Fibroblast of the conjunctiva (primary cell): Measurements from ENCODE around the gene SHC2.
"Not testable (repeated sequence)": the region's sequence is repeated elsewhere in the genome, so short reads cannot be mapped to it uniquely, and the experiment has no call there.

Experiments
- DNase-seq: peaks from one replicate; pipeline ENCODE4 v3.0.0-alpha.2; 2010; ENCODE audit warnings: low read depth

SHC2 gene

DNA sequence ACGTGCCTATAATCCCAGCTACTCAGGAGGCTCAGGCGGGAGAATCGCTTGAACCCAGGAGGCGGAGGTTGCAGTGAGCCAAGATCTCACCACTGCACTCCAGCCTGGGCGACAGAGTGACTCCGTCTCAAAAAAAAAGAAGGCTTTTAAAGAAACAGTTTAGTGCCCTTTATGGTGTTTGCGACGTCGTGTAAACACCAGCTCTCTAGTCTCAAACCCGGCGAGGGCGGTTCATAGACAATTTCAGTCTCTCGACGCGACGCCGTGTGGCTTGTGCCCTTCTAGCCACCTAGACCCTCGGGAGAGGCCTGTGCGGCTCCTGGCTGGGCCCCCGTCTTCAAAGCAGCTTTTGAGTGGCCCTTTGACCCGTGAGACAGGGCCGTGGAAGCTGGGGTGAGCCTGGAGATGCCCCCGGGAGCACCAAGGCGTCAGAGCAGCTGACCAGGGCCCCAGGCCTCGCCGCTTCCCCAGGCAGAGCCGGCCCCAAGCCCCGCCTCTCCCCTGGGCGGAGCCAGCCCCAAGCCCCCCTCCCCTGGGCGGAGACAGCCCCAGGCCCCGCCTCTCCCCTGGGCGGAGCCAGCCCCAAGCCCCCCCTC, 30.4 kb upstream of the SHC2 start:
- DNase-seq = no peak

GRCh38 chr19:489418-490196, 28.8 kb upstream of the SHC2 start:
- no peak for DNase-seq

- DNase-seq = peak; percentile 91
Measured at GRCh38 chr19:488505-489417, 27.9 kb upstream of the SHC2 start.

DNA sequence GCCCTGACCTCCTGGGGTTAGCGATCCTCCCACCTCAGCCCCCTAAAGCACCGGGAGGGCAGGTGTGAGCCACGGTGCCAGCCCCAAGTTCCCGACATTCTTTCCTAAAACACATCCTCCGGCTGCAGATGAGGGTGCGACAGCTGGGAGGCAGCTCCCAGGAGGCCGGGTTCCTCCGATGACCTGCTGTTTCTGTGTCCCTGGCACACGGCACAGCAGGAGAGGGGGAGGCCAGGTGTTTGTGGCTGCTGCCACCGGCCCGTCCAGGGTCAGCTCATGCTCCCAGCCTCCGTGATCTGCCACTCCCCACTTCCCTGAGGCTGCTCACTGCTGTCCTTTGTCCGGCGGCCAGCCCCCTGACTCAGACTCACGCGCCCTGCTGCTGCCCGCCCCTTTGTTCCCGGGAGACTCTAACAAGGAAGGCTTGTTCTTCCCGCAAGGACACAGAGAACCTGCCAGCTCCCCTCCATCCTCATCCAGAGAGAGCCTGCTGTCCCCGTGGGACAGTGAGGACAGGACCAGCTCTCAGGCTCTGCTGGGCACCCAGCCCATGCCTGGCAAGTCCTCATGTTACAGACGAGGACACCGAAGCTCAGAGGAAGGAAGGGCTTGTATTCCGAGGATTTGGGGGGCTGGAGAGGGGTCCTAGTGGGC, 24.9 kb upstream of the SHC2 start:
- DNase-seq = no peak

- no peak for DNase-seq
Measured at GRCh38 chr19:485077-485476, 24.2 kb upstream of the SHC2 start.

GRCh38 chr19:484494-484893, 23.7 kb upstream of the SHC2 start:
- DNase-seq = no peak

GRCh38 chr19:483332-484072, 22.7 kb upstream of the SHC2 start:
- DNase-seq = no peak

DNA sequence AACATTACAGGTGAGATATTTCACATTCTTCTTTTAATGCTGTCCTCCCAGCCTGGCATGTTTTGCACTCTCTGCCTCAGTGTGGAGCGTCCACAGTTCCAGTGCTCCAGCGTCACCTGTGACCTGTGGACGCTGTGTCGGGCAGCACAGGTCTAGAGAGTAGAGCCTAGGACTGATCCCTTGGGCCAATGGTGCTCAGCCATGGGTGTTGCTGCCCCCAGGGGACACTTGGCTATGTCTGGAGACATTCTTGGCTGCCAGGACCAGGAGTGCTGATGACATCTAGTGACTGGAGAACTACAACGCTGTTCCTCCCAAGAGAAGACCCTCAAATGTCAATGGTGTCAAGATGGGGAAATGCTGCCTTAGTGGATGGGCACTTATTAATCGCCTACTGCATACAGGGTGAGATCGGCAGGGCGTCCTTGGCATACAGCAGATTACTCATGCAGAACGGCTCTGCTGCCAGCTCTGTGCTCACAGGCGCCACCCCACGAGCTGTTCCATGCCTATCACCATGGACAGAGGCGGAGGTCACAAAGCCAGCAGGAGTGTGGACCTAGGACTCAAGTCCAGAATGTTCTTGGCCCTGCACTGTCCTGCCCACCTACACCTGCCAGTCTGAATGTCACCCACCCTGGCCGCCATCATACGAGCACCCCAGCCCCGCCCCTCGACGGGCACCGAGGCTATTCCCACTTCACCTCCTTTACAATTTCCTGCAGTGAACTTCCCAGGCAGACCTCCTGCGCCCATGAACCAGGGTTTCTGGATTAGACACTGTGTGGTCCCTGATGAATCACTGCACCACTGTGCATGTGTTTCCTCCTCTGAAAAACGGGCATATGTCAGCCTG, 21.6 kb upstream of the SHC2 start:
- no peak for DNase-seq

- DNase-seq = not testable (repeated sequence)
Measured at GRCh38 chr19:481100-481499, 20.3 kb upstream of the SHC2 start.

DNA sequence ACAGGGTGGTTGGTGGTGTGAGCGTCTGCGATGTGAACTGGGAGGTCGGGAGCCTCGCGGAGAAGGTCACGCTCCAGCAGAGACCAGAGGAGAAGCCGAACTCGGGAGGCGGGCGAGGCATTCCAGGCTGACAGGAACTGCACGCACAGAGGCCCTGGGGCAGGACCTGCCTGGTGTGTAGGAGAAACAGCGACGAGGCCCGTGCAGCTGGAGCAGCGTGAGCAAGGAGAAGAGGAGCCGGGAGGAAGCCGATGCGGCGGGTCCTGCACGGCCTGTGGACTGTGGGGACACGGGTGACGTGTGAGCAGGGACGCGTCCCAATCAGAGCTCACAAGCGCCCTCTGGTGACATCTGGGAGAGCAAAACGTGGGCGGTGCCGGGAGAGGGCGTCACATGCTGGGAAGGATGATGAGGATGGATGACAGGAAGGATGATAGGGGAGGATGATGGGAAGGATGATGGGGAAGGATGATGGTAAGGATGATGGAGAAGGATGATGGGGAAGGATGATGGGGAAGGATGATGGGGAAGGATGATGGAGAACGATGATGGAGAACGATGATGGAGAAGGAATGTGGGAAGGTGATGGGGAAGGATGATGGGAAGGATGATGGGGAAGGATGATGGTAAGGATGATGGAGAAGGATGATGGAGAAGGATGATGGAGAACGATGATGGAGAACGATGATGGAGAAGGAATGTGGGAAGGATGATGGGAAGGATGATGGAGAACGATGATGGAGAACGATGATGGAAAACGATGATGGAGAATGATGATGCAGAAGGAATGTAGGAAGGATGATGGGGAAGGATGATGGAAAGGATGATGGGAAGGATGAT, 19.4 kb upstream of the SHC2 start:
- no peak for DNase-seq

DNA sequence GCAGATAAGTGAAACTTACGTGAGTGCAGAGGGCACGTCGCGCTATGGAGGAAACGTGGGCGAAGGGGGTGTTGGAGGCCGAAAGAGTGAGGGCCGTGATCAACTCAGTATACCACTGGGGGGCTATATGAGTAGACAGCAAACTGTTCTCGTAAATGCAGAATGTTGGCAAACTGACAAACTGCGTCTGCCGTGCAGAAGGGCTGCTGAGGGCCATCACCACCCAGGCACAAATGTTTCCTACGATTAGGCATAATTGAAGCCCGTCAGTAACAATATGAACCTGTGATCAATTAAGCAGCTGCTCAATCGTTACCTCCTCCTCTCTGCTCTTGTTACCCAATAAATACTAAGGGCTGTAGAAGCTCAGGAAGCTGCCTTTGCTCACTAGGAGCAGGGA, 18.1 kb upstream of the SHC2 start:
- no peak for DNase-seq

DNA sequence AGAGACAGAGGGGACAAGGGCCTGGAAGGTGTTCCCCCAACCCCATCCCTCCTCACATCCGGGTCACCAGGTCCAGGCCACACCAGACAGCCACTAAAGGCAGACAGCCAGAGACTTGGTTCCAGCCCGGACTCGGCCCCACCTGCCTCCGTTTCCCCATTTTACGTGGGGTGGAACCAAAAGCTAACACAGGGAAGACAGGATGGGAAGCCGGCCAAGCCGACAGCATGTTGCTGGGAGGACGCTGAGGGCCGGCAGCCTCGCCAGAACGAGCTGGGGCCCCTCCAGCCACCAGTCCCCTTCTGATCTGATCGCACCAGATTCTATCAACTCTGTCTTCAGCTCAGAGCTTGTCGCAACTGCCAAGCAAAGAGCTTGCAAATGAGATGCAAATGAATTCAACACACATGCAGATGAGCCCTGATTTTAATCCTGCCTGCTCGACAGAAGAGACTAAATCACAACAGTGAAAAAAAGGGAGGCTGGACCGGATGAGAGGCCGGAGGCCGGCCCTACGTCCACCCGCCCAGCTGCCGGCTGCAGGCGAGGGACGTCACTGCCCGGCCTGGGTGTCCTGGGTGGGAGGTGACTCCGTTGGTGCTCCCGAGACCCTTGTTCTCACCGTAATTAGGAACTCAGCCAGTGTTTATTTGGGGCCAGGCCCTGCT, 17.5 kb upstream of the SHC2 start:
- no peak for DNase-seq

GRCh38 chr19:475360-475759, 14.5 kb upstream of the SHC2 start:
- no peak for DNase-seq

DNA sequence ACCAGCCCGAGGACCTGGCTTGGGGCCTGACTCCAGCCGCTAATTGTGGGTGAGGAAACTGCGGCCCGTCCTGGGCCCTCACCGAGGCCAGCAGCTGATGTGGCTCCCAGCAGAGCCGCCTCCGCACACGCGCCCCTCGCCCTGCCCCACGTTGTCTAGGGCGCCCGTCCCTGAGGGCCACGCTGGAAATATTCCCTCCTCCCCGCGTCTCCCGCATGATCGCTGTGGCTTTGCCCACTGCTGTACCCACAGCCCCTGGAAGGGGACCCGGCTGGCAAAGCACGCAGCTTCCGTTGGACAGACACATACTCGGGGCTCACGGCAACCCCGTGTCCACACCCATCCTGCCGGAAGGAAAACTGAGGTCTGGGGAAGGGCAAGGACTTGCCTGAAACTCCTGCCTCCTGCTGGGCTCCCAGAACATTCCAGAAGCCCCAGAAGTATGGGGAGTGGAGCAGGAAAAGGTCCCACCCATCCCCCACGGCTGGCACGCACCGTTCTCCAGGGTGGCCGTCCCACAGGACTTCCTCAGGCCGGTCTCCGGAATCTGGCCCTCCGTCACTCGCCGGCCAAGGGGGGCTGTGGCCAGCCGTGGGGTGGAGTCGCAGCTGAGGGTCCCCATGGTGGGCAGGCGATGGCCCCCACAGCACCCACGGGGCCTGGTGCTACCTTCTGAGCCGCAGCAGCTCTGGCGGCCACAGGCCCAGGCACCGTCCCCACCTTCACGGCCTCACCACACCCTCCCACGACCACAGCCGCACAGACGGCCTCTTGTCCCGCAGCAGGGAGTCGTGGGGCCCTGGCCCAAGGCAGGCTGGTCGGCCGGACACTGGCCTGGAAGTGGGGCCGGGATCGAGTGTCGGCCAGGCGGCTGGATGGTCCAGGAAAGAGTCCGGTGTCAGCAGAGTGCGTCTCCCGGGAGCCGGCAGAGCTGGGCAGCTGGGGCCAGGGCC, 13.6 kb upstream of the SHC2 start:
- no peak for DNase-seq

DNA sequence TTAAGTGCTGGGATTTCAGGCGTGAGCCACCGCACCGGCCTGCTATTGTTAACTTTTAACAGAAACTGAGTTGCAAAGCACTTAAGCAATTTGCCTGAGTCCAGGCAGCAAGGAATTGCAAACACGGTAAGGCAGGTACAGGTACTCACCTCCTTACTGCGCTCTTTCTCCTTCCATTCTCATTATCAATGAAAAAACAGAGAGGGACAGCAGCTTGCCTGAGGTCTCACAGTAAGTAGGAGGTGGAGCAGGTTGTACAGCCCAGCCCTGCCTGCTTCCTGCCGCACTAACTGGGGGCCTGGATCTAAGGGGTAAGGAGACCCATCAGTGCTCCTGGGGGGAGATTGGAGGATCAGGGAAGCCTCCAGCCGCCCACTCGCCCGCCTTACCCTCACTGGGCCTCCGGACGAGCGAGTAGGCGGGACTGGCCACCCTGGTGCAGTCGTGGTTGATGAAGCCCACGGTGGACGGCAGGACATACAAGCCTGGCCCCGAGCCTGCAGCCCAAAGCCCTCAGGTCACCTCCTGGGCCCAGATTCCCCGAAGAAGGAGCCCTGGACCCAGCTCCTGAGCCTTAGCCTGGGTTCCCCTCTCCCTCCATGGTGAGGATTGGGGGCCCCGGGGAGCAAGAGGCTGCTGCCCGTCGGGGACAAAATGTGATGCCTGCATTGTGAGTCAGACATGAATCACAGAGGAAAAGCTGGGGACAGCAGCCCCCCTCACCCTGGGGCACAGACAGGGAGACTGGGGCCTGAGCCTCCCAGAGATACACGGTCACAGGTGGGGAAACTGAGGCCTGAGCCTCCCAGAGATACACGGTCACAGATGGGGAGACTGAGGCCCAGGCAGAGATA, 11.4 kb upstream of the SHC2 start:
- DNase-seq = no peak

- DNase-seq = no peak
Measured at GRCh38 chr19:470701-471100, 9.9 kb upstream of the SHC2 start.

GRCh38 chr19:469833-470232, 9.0 kb upstream of the SHC2 start:
- no peak for DNase-seq
